HepG2 (cell line): ENCODE data around the gene HACD2. TPM values are rescaled to one million over a fixed set of nuclear protein-coding genes. Genes with fewer than 3 reads are reported as not detected.

ENCODE experiments used
- CC2D1A ChIP-seq: sonication (generic); formaldehyde crosslinking; IDR thresholded peaks from 2 replicates; pipeline ENCODE4 v1.8.1; 2023; ENCODE audit warnings: mild to moderate bottlenecking, missing genetic modification reagents
- FOSL2 ChIP-seq: sonication (generic); formaldehyde crosslinking; IDR thresholded peaks from 2 replicates; pipeline ENCODE4 v1.4.0; 2020; ENCODE audit warnings: missing genetic modification reagents
- GLMP ChIP-seq: sonication (generic); formaldehyde crosslinking; IDR thresholded peaks from 2 replicates; pipeline ENCODE4 v1.9.0; 2021; ENCODE audit warnings: missing genetic modification reagents, mild to moderate bottlenecking, borderline replicate concordance
- HMG20B ChIP-seq: conservative IDR thresholded peaks from 2 replicates; pipeline ENCODE4 v1.6.1; 2016; ENCODE audit warnings: missing genetic modification reagents, missing compliant biosample characterization
- HNF4A ChIP-seq: sonication (generic); formaldehyde crosslinking; IDR thresholded peaks from 2 replicates; pipeline ENCODE4 v1.4.0; 2020; ENCODE audit warnings: missing genetic modification reagents
- MBNL3 ChIP-seq: fragments of 250-450 bp; sonication (Bioruptor Pico); conservative IDR thresholded peaks from 2 replicates; pipeline ENCODE4 v1.8.0; 2022; ENCODE audit warnings: mild to moderate bottlenecking, inconsistent platforms
- MYPOP ChIP-seq: sonication (generic); formaldehyde crosslinking; IDR thresholded peaks from 2 replicates; pipeline ENCODE4 v1.8.1; 2023; ENCODE audit warnings: mild to moderate bottlenecking, moderate library complexity, missing genetic modification reagents
- RFX1 ChIP-seq: fragments of 450-650 bp; IDR thresholded peaks from 2 replicates; pipeline ENCODE4 v1.6.1; 2017
- SNAI1 ChIP-seq: sonication (generic); formaldehyde crosslinking; IDR thresholded peaks from 2 replicates; pipeline ENCODE4 v1.5.0; 2020; ENCODE audit warnings: mild to moderate bottlenecking, missing genetic modification reagents, borderline replicate concordance
- SOX13 ChIP-seq, 3 experiments: fragments of 450-650 bp in 1 of 3; sonication (generic) in 1 of 3; formaldehyde crosslinking in 1 of 3; IDR thresholded peaks in 2 of 3; conservative IDR thresholded peaks in 1 of 3; 2 replicates each; pipeline versions ENCODE4 v1.5.0 to v1.6.1; 2016 to 2020; ENCODE audit warnings: antibody characterized with exemption in 1 of 3, mild to moderate bottlenecking in 1 of 3, missing compliant biosample characterization in 1 of 3, missing genetic modification reagents in 1 of 3, moderate library complexity in 1 of 3
- TCF7L2 ChIP-seq: IDR thresholded peaks from 2 replicates; pipeline ENCODE4 v1.6.1; 2011; ENCODE audit warnings: mild to moderate bottlenecking, low read depth, low read length, moderate library complexity
- ZFY ChIP-seq: sonication (generic); formaldehyde crosslinking; IDR thresholded peaks from 2 replicates; pipeline ENCODE4 v1.4.0; 2020; ENCODE audit warnings: missing genetic modification reagents
- ZIK1 ChIP-seq: sonication (generic); formaldehyde crosslinking; IDR thresholded peaks from 2 replicates; pipeline ENCODE4 v1.5.0; 2020; ENCODE audit warnings: mild to moderate bottlenecking, low read depth, missing genetic modification reagents, borderline replicate concordance
- ZNF275 ChIP-seq: sonication (generic); formaldehyde crosslinking; IDR thresholded peaks from 2 replicates; pipeline ENCODE4 v1.8.0; 2022; ENCODE audit warnings: missing genetic modification reagents, mild to moderate bottlenecking, inconsistent platforms, borderline replicate concordance
- ZNF333 ChIP-seq: sonication (generic); formaldehyde crosslinking; IDR thresholded peaks from 2 replicates; pipeline ENCODE4 v1.4.0; 2020; ENCODE audit warnings: mild to moderate bottlenecking, missing genetic modification reagents, borderline replicate concordance
- ZNF33A ChIP-seq: sonication (generic); formaldehyde crosslinking; IDR thresholded peaks from 2 replicates; pipeline ENCODE4 v1.5.1; 2020; ENCODE audit warnings: missing genetic modification reagents, mild to moderate bottlenecking, moderate library complexity, borderline replicate concordance
- ZNF33B ChIP-seq: sonication (generic); formaldehyde crosslinking; IDR thresholded peaks from 2 replicates; pipeline ENCODE4 v1.5.1; 2020; ENCODE audit warnings: mild to moderate bottlenecking, missing genetic modification reagents
- ZNF343 ChIP-seq: sonication (generic); formaldehyde crosslinking; IDR thresholded peaks from 2 replicates; pipeline ENCODE4 v1.4.0; 2020; ENCODE audit warnings: mild to moderate bottlenecking, missing genetic modification reagents
- ZNF446 ChIP-seq: sonication (generic); formaldehyde crosslinking; IDR thresholded peaks from 2 replicates; pipeline ENCODE4 v1.5.0; 2020; ENCODE audit warnings: mild to moderate bottlenecking, missing genetic modification reagents
- ZNF556 ChIP-seq: sonication (generic); formaldehyde crosslinking; IDR thresholded peaks from 2 replicates; pipeline ENCODE4 v1.4.0; 2020; ENCODE audit warnings: mild to moderate bottlenecking, missing genetic modification reagents, borderline replicate concordance
- ZNF576 ChIP-seq: sonication (generic); formaldehyde crosslinking; IDR thresholded peaks from 2 replicates; pipeline ENCODE4 v1.4.0; 2020; ENCODE audit warnings: mild to moderate bottlenecking, missing genetic modification reagents
- ZNF781 ChIP-seq: sonication (generic); formaldehyde crosslinking; IDR thresholded peaks from 2 replicates; pipeline ENCODE4 v1.5.1; 2020; ENCODE audit warnings: borderline replicate concordance, mild to moderate bottlenecking, missing genetic modification reagents; ENCODE audit errors: not compliant biosample characterization
- ZNF83 ChIP-seq: sonication (generic); formaldehyde crosslinking; IDR thresholded peaks from 2 replicates; pipeline ENCODE4 v1.4.0; 2020; ENCODE audit warnings: missing genetic modification reagents, mild to moderate bottlenecking, borderline replicate concordance
- ZXDC ChIP-seq: sonication (generic); formaldehyde crosslinking; IDR thresholded peaks from 2 replicates; pipeline ENCODE4 v1.5.0; 2020; ENCODE audit warnings: mild to moderate bottlenecking, missing genetic modification reagents
- polyA plus RNA-seq, 8 experiments: library from polyadenylated mRNA; depleted of rRNA in 3 of 8; stranded (reverse) in 7 of 8; unstranded in 1 of 8; fragments of >200 nt; fragmentation: Illumina TruSeq in 4 of 8; extraction: Trizol in 4 of 8; gene quantifications; 2 replicates each; pipeline versions ENCODE4 v1.2.1 to v1.2.3, GENCODE V29; 2011 to 2016; ENCODE audit warnings: low read depth in 4 of 8, missing spikeins in 1 of 8, mixed read lengths in 1 of 8; ENCODE audit not compliant: insufficient read depth in 1 of 8
- total RNA-seq, 5 experiments: library from RNA; depleted of rRNA; stranded (reverse); fragments of >200 nt; fragmentation: Illumina TruSeq; extraction: Trizol; gene quantifications; 2 replicates each; pipeline ENCODE4 v1.2.3, GENCODE V29; 2016; ENCODE audit warnings: low read depth in 1 of 5

Gene HACD2
- total and polyA plus RNA-seq, 2 of the 13 experiments (the other 11 are each of a cell fraction or from before 2014, with no cell fraction given), result 47.0 to 50.4 TPM

GRCh38 chr3:123605789-123606234 is 21.0 kb upstream of the HACD2 start (continued):
- TF ChIP-seq ZNF33A (CRISPR knock-in tag), result no peak
- TF ChIP-seq ZNF333 (CRISPR knock-in tag), result no peak
- TF ChIP-seq ZNF83 (CRISPR knock-in tag), result no peak
- TF ChIP-seq SOX13 (IDR thresholded peaks at IDR 0.05), result peak; percentile 86
- peak in 1 of 2 experiments; percentile 95; a peak in 2 of 4 replicates for TF ChIP-seq SOX13 (CRISPR knock-in tag; conservative IDR thresholded peaks at IDR 0.05 in 1 of 2, IDR thresholded peaks at IDR 0.05 in 1 of 2)
- no peak for TF ChIP-seq ZXDC (CRISPR knock-in tag)
- no peak for TF ChIP-seq ZFY (CRISPR knock-in tag)
- no peak for TF ChIP-seq MYPOP (CRISPR knock-in tag)
- TF ChIP-seq ZNF33B (CRISPR knock-in tag), result no peak
- no peak for TF ChIP-seq SNAI1 (CRISPR knock-in tag)
- no peak for TF ChIP-seq GLMP (CRISPR knock-in tag)
- no peak for TF ChIP-seq ZNF343 (CRISPR knock-in tag)
- no peak for TF ChIP-seq ZNF275 (CRISPR knock-in tag)
- peak; percentile 100 for TF ChIP-seq FOSL2
- TF ChIP-seq ZIK1 (CRISPR knock-in tag), result no peak
- no peak for TF ChIP-seq ZNF446 (CRISPR knock-in tag)
- 0 out of 2 replicates have a peak, but pooled peaks have one; percentile 17 for TF ChIP-seq TCF7L2
- no peak for TF ChIP-seq RFX1
- no peak; the same call in 1 of the 2 replicates for TF ChIP-seq ZNF556 (CRISPR knock-in tag)
- TF ChIP-seq ZNF781 (CRISPR knock-in tag), result no peak
- TF ChIP-seq HNF4A, result peak; percentile 100
- no peak for TF ChIP-seq CC2D1A (CRISPR knock-in tag)
- TF ChIP-seq ZNF576 (CRISPR knock-in tag), result no peak
- TF ChIP-seq MBNL3, result no peak
- peak; percentile 79 for TF ChIP-seq HMG20B
